ENCODE results near the gene EVX1. TPM values are rescaled to one million over a fixed set of nuclear protein-coding genes. Genes with fewer than 3 reads are reported as not detected.

The EVX1 gene
- total RNA-seq, result not detected

GRCh38 chr7:27242555-27243339 is at the start of gene EVX1:
Gene EVX1, plus strand, starts transcription at chr7:27242802. Its CDS starts 229 bp downstream, at chr7:27243031.
- Mint-ChIP-seq H3K36me3 (no peaks in the 10 kb centered on the region), H3K9me3 (no peaks in the 10 kb centered on the region), H3K27me3 (peaks cover 53 to 75% of the 10 kb centered on the region in 2 donors), H3K4me3 (peak within 1 kb of the TSS; percentile 59), H3K27ac (no peak within 1 kb of the TSS), H3K4me1 (ENCODE audit: low read depth in 2 of 2) (peaks cover 6% of the 10 kb centered on the region in 2 donors)
- no peak for ATAC-seq
- no peak for DNase-seq (ENCODE audit: low spot score)

GRCh38 chr7:27193335-27194001 is 49.1 kb upstream of the EVX1 start:
- H3K9me3 Mint-ChIP-seq, result no peaks in the 10 kb centered on the region
- peaks cover 59 to 74% of the 10 kb centered on the region in 2 donors for H3K27me3 Mint-ChIP-seq
- H3K4me3 Mint-ChIP-seq, result peak overlapping the region; percentile 65
- ATAC-seq (no peak), DNase-seq (ENCODE audit: low spot score) (no peak)
- H3K4me1 Mint-ChIP-seq (ENCODE audit: low read depth in 2 of 2), result peaks cover 13 to 15% of the 10 kb centered on the region in 2 donors
- no peak overlapping the region for H3K27ac Mint-ChIP-seq
- H3K36me3 Mint-ChIP-seq, result no peaks in the 10 kb centered on the region

- Mint-ChIP-seq H3K4me3 (peak overlapping the region; percentile 65), H3K4me1 (ENCODE audit: low read depth in 2 of 2) (peaks cover 8 to 15% of the 10 kb centered on the region in 2 donors), H3K27me3 (peaks cover 59 to 74% of the 10 kb centered on the region in 2 donors), H3K9me3 (no peaks in the 10 kb centered on the region), H3K27ac (no peak overlapping the region), H3K36me3 (no peaks in the 10 kb centered on the region)
- no peak for ATAC-seq
- no peak for DNase-seq (ENCODE audit: low spot score)
Measured at GRCh38 chr7:27194002-27194352, 48.6 kb upstream of the EVX1 start.

GRCh38 chr7:27194686-27195379 is 47.8 kb upstream of the EVX1 start:
- Mint-ChIP-seq H3K27me3 (peaks cover 56 to 66% of the 10 kb centered on the region in 2 donors), H3K4me1 (ENCODE audit: low read depth in 2 of 2) (peaks cover 6 to 8% of the 10 kb centered on the region in 2 donors), H3K9me3 (no peaks in the 10 kb centered on the region), H3K4me3 (no peak overlapping the region), H3K36me3 (no peaks in the 10 kb centered on the region), H3K27ac (no peak overlapping the region)
- DNase-seq (ENCODE audit: low spot score) (no peak), ATAC-seq (no peak)

GRCh38 chr7:27196287-27196767 is 46.3 kb upstream of the EVX1 start:
- H3K27ac Mint-ChIP-seq, result no peak overlapping the region
- H3K27me3 Mint-ChIP-seq, result peaks cover 57 to 61% of the 10 kb centered on the region in 2 donors
- no peaks in the 10 kb centered on the region for H3K36me3 Mint-ChIP-seq
- peaks cover 13 to 17% of the 10 kb centered on the region in 2 donors for H3K4me1 Mint-ChIP-seq (ENCODE audit: low read depth in 2 of 2)
- DNase-seq (ENCODE audit: low spot score) (no peak), ATAC-seq (no peak)
- H3K4me3 Mint-ChIP-seq, result no peak overlapping the region
- H3K9me3 Mint-ChIP-seq, result no peaks in the 10 kb centered on the region

GRCh38 chr7:27197137-27198042 is 45.2 kb upstream of the EVX1 start:
- H3K27ac Mint-ChIP-seq, result no peak overlapping the region
- DNase-seq (ENCODE audit: low spot score) (no peak), ATAC-seq (no peak)
- H3K27me3 Mint-ChIP-seq, result peaks cover 62 to 67% of the 10 kb centered on the region in 2 donors
- no peak overlapping the region for H3K4me3 Mint-ChIP-seq
- peaks cover 20 to 28% of the 10 kb centered on the region in 2 donors for H3K4me1 Mint-ChIP-seq (ENCODE audit: low read depth in 2 of 2)
- H3K36me3 Mint-ChIP-seq, result no peaks in the 10 kb centered on the region
- no peaks in the 10 kb centered on the region for H3K9me3 Mint-ChIP-seq

- Mint-ChIP-seq H3K9me3 (no peaks in the 10 kb centered on the region), H3K27me3 (peaks cover 69 to 76% of the 10 kb centered on the region in 2 donors), H3K4me1 (ENCODE audit: low read depth in 2 of 2) (peaks cover 20 to 28% of the 10 kb centered on the region in 2 donors), H3K36me3 (no peaks in the 10 kb centered on the region), H3K27ac (peak overlapping the region in 1 of 2 donors; percentile 63), H3K4me3 (peak overlapping the region; percentile 44)
- DNase-seq (ENCODE audit: low spot score) (no peak), ATAC-seq (no peak)
Measured at GRCh38 chr7:27198138-27198841, 44.3 kb upstream of the EVX1 start.

- Mint-ChIP-seq H3K27me3 (peaks cover 69 to 77% of the 10 kb centered on the region in 2 donors), H3K27ac (no peak overlapping the region), H3K4me1 (ENCODE audit: low read depth in 2 of 2) (peaks cover 20 to 31% of the 10 kb centered on the region in 2 donors), H3K36me3 (no peaks in the 10 kb centered on the region), H3K9me3 (no peaks in the 10 kb centered on the region), H3K4me3 (peak overlapping the region; percentile 44)
- ATAC-seq (peak; percentile 11), DNase-seq (ENCODE audit: low spot score) (no peak)
Measured at GRCh38 chr7:27198871-27199801, 43.5 kb upstream of the EVX1 start.

GRCh38 chr7:27199849-27200760 is 42.5 kb upstream of the EVX1 start, which contains the start of gene HOXA13:
Gene HOXA13, minus strand, starts transcription at chr7:27200091. Its CDS starts 14 bp downstream, at chr7:27200077.
- Mint-ChIP-seq H3K27ac (peak within 1 kb of the TSS in 1 of 2 donors; percentile 47), H3K9me3 (no peaks in the 10 kb centered on the region), H3K27me3 (peaks cover 69 to 74% of the 10 kb centered on the region in 2 donors), H3K36me3 (no peaks in the 10 kb centered on the region), H3K4me3 (peak within 1 kb of the TSS; percentile 83), H3K4me1 (ENCODE audit: low read depth in 2 of 2) (peaks cover 20 to 36% of the 10 kb centered on the region in 2 donors)
- ATAC-seq, result peak; percentile 85 to 91
- DNase-seq (ENCODE audit: low spot score), result no peak

- Mint-ChIP-seq H3K27me3 (peaks cover 72 to 74% of the 10 kb centered on the region in 2 donors), H3K4me1 (ENCODE audit: low read depth in 2 of 2) (peaks cover 23 to 42% of the 10 kb centered on the region in 2 donors), H3K4me3 (peak overlapping the region; percentile 83), H3K36me3 (no peaks in the 10 kb centered on the region), H3K27ac (peak overlapping the region in 1 of 2 donors; percentile 47), H3K9me3 (no peaks in the 10 kb centered on the region)
- no peak for DNase-seq (ENCODE audit: low spot score)
- no peak for ATAC-seq
Measured at GRCh38 chr7:27200761-27201579, 41.6 kb upstream of the EVX1 start.
